CD14-positive monocyte (primary cell): Measurements from ENCODE around the gene FTH1. TPM values are rescaled to one million over a fixed set of nuclear protein-coding genes. Genes with fewer than 3 reads are reported as not detected.

ENCODE experiments used
- DNase-seq, 3 donors: peaks; one replicate each; pipeline ENCODE4 v3.0.0-alpha.2; 2011 to 2022
- H2AFZ ChIP-seq: 2 replicates; pipeline ENCODE4 v1.6.0; 2012; ENCODE audit warnings: mild to moderate bottlenecking, low read depth, low read length, inconsistent platforms; ENCODE audit not compliant: insufficient read depth, poor library complexity, severe bottlenecking
- H3K27ac ChIP-seq, 2 donors: 1 replicate in 1 of 2; 2 replicates in 1 of 2; pipeline ENCODE4 v1.5.1; 2012 to 2013; ENCODE audit warnings: low read length in 2 of 2, control low read depth in 1 of 2, inconsistent platforms in 1 of 2, low read depth in 1 of 2, mild to moderate bottlenecking in 1 of 2
- H3K27me3 ChIP-seq, 2 donors: one replicate each; pipeline versions ENCODE4 v1.6.0 to v1.6.1; 2011 to 2013; ENCODE audit warnings: low read length in 2 of 2; ENCODE audit not compliant: control insufficient read depth in 2 of 2, insufficient read depth in 2 of 2
- H3K36me3 ChIP-seq, 2 donors: replicated peaks in 1 of 2; 1 replicate in 1 of 2; 2 replicates in 1 of 2; pipeline versions ENCODE4 v1.5.1 to v1.6.1; 2012 to 2013; ENCODE audit warnings: low read length in 2 of 2, control low read depth in 1 of 2, inconsistent platforms in 1 of 2, mild to moderate bottlenecking in 1 of 2; ENCODE audit not compliant: insufficient read depth in 2 of 2, control insufficient read depth in 1 of 2
- H3K4me1 ChIP-seq, 2 donors: 1 replicate in 1 of 2; 2 replicates in 1 of 2; pipeline versions ENCODE4 v1.5.1 to v1.6.1; 2012 to 2013; ENCODE audit warnings: low read length in 2 of 2, control low read depth in 1 of 2, inconsistent platforms in 1 of 2, mild to moderate bottlenecking in 1 of 2, moderate library complexity in 1 of 2; ENCODE audit not compliant: insufficient read depth in 2 of 2, control insufficient read depth in 1 of 2
- H3K4me2 ChIP-seq: replicated peaks from 2 replicates; pipeline ENCODE3; 2012; ENCODE audit warnings: low read length, moderate library complexity, mild to moderate bottlenecking; ENCODE audit not compliant: poor library complexity, severe bottlenecking; ENCODE audit errors: extremely low read depth
- H3K4me3 ChIP-seq, 3 experiments: fragments of 200-600 bp in 1 of 3; sonication (generic) in 1 of 3; replicated peaks in 1 of 3; 1 replicate in 2 of 3; 2 replicates in 1 of 3; pipeline ENCODE4 v1.5.1; 2011 to 2013; ENCODE audit warnings: low read length in 3 of 3, mild to moderate bottlenecking in 3 of 3, control low read depth in 2 of 3, low read depth in 2 of 3, inconsistent platforms in 1 of 3, moderate library complexity in 1 of 3
- H3K79me2 ChIP-seq: 2 replicates; pipeline ENCODE4 v1.6.0; 2012; ENCODE audit warnings: mild to moderate bottlenecking, control low read depth, inconsistent platforms, low read length, moderate library complexity; ENCODE audit not compliant: insufficient read depth
- H3K9ac ChIP-seq: 2 replicates; pipeline ENCODE4 v1.6.0; 2017; ENCODE audit warnings: low read length, mild to moderate bottlenecking; ENCODE audit not compliant: insufficient read depth, poor library complexity, severe bottlenecking
- H3K9me3 ChIP-seq, 2 donors: replicated peaks in 1 of 2; 1 replicate in 1 of 2; 2 replicates in 1 of 2; pipeline versions ENCODE4 v1.5.1 to v1.6.1; 2012 to 2013; ENCODE audit warnings: low read length in 2 of 2, control low read depth in 1 of 2; ENCODE audit not compliant: control insufficient read depth in 1 of 2, insufficient read depth in 1 of 2
- H4K20me1 ChIP-seq: 2 replicates; pipeline ENCODE4 v1.6.0; 2012; ENCODE audit warnings: mild to moderate bottlenecking, low read length, control low read depth, moderate library complexity; ENCODE audit not compliant: insufficient read depth
- H3K27ac Mint-ChIP-seq, 7 donors: one replicate each; pipeline ENCODE4 v1.8.0; 2020; ENCODE audit warnings: mild to moderate bottlenecking in 7 of 7, mixed read lengths in 7 of 7, moderate library complexity in 6 of 7, inconsistent platforms in 2 of 7
- H3K27me3 Mint-ChIP-seq, 3 donors: one replicate each; pipeline ENCODE4 v1.8.0; 2021 to 2022; ENCODE audit warnings: low read depth in 3 of 3, mild to moderate bottlenecking in 3 of 3, mixed read lengths in 3 of 3, moderate library complexity in 3 of 3, inconsistent platforms in 1 of 3
- H3K36me3 Mint-ChIP-seq, 2 donors: one replicate each; pipeline ENCODE4 v1.8.0; 2020; ENCODE audit warnings: mixed read lengths in 2 of 2, inconsistent platforms in 1 of 2, mild to moderate bottlenecking in 1 of 2
- H3K4me1 Mint-ChIP-seq: one replicate; pipeline ENCODE4 v1.8.0; 2020; ENCODE audit warnings: mild to moderate bottlenecking, mixed read lengths
- H3K4me3 Mint-ChIP-seq, 2 donors: one replicate each; pipeline ENCODE4 v1.8.0; 2020; ENCODE audit warnings: mild to moderate bottlenecking in 2 of 2, mixed read lengths in 2 of 2, moderate library complexity in 1 of 2
- H3K9me3 Mint-ChIP-seq, 7 donors: one replicate each; pipeline ENCODE4 v1.8.0; 2020 to 2022; ENCODE audit warnings: mixed read lengths in 7 of 7, mild to moderate bottlenecking in 6 of 7, moderate library complexity in 6 of 7, inconsistent platforms in 2 of 7
- CTCF ChIP-seq: fragments of 200-600 bp; IDR thresholded peaks from one replicate; pipeline ENCODE4 v1.8.0; 2022; ENCODE audit warnings: antibody characterized with exemption, mild to moderate bottlenecking
- WGBS: methylation state at CpG from one replicate; pipeline ENCODE4 v1.1.5; 2013; ENCODE audit warnings: missing lambda C conversion rate; ENCODE audit not compliant: insufficient coverage; 5-methylcytosine and 5-hydroxymethylcytosine counted together
- intact Hi-C, 2 donors: fragments of 100-400 bp; cut with micrococcal nuclease; formaldehyde crosslinking; loops; one replicate each; pipeline versions ENCODE4 v1.15.0 to v1.15.1; 2023
- polyA plus RNA-seq, 3 donors: library from polyadenylated mRNA; depleted of rRNA in 1 of 3; unstranded in 2 of 3; stranded (reverse) in 1 of 3; fragments of 300-500 nt in 2 of 3; fragments of >200 nt in 1 of 3; fragmentation: Illumina TruSeq in 2 of 3; gene quantifications; 1 replicate in 2 of 3; 2 replicates in 1 of 3; pipeline ENCODE4 v1.2.3, GENCODE V29; 2012 to 2021

Gene FTH1
- polyA plus RNA-seq, 3 donors, result 8,968 to 15,394 (median 11,239) TPM

- Mint-ChIP-seq H3K36me3 (peaks cover 72 to 84% of the 10 kb centered on the region in 2 donors), H3K27ac (peak overlapping the region; percentile 97 to 99 (median 99)), H3K4me1 (peaks cover 53% of the 10 kb centered on the region), H3K9me3 (peaks cover 0 to 18% (median 9%) of the 10 kb centered on the region in 7 donors), H3K27me3 (peaks cover 0 to 45% (median 0%) of the 10 kb centered on the region in 3 donors), H3K4me3 (peak overlapping the region; percentile 92 to 97)
- Histone ChIP-seq H2AFZ (no peak overlapping the region), H3K4me1 (peaks cover 45 to 60% of the 10 kb centered on the region in 2 donors), H3K36me3 (peaks cover 26 to 64% of the 10 kb centered on the region in 2 donors), H3K4me2 (peak overlapping the region; percentile 83), H3K9ac (peak overlapping the region; percentile 100), H3K27ac (peak overlapping the region; percentile 95 to 97), H3K27me3 (no peaks in the 10 kb centered on the region), H3K4me3 (peak overlapping the region in 2 of 3 experiments; percentile 24 to 100), H3K79me2 (peaks cover 43% of the 10 kb centered on the region), H4K20me1 (peaks cover 63% of the 10 kb centered on the region), H3K9me3 (no peaks in the 10 kb centered on the region)
- intact Hi-C loops, result loop anchor here in 1 of 2 donors (2.0 to 5.0 kb wide), 2 partner anchors 62 to 119 kb away; no protein-coding TSS in a partner anchor
- TF ChIP-seq CTCF, result no peak
- WGBS, result 80% methylated on average over 1 of the region's 3 CpGs
- no peak for DNase-seq
These were observed 4.5 kb downstream of the FTH1 start for GRCh38 chr11:61963016-61963281.

- H4K20me1 ChIP-seq, result peaks cover 60% of the 10 kb centered on the region
- Mint-ChIP-seq H3K36me3 (peaks cover 75 to 89% of the 10 kb centered on the region in 2 donors), H3K4me3 (peak overlapping the region; percentile 21 to 97), H3K27me3 (peaks cover 0 to 45% (median 0%) of the 10 kb centered on the region in 3 donors), H3K4me1 (peaks cover 54% of the 10 kb centered on the region), H3K27ac (peak overlapping the region; percentile 97 to 99 (median 99)), H3K9me3 (peaks cover 0 to 18% (median 9%) of the 10 kb centered on the region in 7 donors)
- peaks cover 29 to 69% of the 10 kb centered on the region in 2 donors for H3K36me3 ChIP-seq
- no peak for TF ChIP-seq CTCF
- WGBS, result 86% methylated on average over 4 of the region's 12 CpGs
- peak overlapping the region; percentile 95 to 97 for H3K27ac ChIP-seq
- peak overlapping the region in 2 of 3 experiments; percentile 24 to 100 for H3K4me3 ChIP-seq
- H3K4me1 ChIP-seq, result peaks cover 47 to 63% of the 10 kb centered on the region in 2 donors
- H3K9ac ChIP-seq, result peak overlapping the region; percentile 100
- H2AFZ ChIP-seq, result no peak overlapping the region
- no peaks in the 10 kb centered on the region for H3K9me3 ChIP-seq
- H3K4me2 ChIP-seq, result peak overlapping the region; percentile 83
- H3K27me3 ChIP-seq, result no peaks in the 10 kb centered on the region
- peak in 2 of 3 donors; percentile 44 to 80 for DNase-seq
- H3K79me2 ChIP-seq, result peaks cover 40% of the 10 kb centered on the region
- intact Hi-C loops, result loop anchor here in 1 of 2 donors (2.0 to 5.0 kb wide), 2 partner anchors 62 to 120 kb away; no protein-coding TSS in a partner anchor
These were observed 5.0 kb downstream of the FTH1 start for GRCh38 chr11:61962213-61963015.
